NOMO-1 treated with DMSO at 0.1 percent for 48 hours (cell line): ENCODE results near the gene RNF26.

Experiments used
- DNase-seq: peaks from one replicate; lab custom pipeline; 2025; ENCODE audit not compliant: unreplicated experiment; lab: John Stamatoyannopoulos, UW

Gene RNF26

GRCh38 chr11:119315131-119316015 lies 19.0 kb upstream of the RNF26 start:
- no peak for DNase-seq

DNA sequence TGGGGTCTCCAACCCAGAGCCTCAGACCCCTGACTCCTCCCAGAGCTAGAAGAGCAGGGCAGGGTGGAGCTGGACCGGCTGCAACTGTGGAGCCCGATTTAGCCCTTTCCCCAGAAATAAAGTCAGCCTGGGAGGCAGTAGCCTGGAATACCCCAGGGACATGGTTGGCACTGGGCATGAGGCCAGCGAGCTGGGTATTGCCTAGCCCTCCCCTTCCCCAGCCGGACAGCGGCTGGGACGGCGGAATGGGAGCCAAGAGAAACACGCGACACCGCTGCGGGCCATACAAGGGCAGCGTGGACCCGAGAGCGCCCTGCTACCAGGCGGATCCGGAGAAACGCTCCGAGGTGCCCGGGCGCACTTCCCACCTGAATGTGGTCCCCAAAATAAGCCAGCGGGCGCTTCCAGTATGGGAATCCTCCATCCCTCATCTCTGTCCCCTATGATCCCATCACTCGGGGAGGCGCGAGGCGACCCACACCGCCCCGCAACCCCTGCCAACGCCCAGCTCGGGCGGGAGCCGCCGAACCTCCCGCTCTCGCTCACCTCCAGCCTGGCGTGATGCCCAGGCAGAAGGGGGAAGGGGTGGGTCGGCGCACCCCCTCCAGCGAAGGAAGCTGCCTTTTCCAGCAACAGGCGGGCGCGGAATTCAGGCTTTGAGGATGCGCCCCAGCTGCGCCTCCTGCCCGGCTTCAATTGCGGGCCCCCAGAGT lies 18.2 kb upstream of the RNF26 start:
- DNase-seq: no peak

GRCh38 chr11:119316729-119317591 lies 17.4 kb upstream of the RNF26 start, which contains the start of gene MCAM:
TSS of gene MCAM (minus strand) at chr11:119317130. CDS start at chr11:119317101, 29 bp downstream.
- DNase-seq: no peak

DNA sequence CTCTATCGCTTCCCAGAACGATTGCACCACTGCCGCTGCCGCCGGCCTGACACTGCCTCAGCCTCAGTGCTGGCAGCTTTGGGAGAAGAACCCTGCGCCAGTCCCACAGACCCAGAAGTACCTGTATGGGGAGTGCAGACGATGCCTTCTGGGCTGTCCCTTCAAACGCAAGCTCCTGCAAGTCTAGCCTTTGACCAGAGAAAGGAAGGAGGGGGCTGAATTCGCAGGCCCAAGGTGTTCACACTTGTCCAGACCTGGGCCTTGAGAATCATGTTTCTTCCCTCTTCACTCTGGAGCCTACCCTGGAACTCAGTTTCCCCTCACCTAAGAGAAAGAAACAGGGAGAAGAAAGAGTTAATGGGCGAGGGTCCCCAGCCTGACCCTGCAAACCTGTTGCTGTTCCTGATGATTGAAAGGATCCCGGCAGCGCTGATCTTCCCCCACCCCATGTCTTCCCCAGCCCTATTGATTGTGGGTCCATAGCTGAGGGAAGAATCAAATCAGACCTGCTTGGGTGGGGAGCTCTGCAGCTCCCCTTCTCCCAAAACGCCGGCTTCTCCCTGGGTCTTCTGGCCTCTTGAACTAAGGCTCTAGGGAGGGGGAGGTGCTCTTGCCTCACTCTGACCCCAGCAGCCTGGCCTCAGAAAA lies 16.6 kb upstream of the RNF26 start:
- no peak for DNase-seq

DNA sequence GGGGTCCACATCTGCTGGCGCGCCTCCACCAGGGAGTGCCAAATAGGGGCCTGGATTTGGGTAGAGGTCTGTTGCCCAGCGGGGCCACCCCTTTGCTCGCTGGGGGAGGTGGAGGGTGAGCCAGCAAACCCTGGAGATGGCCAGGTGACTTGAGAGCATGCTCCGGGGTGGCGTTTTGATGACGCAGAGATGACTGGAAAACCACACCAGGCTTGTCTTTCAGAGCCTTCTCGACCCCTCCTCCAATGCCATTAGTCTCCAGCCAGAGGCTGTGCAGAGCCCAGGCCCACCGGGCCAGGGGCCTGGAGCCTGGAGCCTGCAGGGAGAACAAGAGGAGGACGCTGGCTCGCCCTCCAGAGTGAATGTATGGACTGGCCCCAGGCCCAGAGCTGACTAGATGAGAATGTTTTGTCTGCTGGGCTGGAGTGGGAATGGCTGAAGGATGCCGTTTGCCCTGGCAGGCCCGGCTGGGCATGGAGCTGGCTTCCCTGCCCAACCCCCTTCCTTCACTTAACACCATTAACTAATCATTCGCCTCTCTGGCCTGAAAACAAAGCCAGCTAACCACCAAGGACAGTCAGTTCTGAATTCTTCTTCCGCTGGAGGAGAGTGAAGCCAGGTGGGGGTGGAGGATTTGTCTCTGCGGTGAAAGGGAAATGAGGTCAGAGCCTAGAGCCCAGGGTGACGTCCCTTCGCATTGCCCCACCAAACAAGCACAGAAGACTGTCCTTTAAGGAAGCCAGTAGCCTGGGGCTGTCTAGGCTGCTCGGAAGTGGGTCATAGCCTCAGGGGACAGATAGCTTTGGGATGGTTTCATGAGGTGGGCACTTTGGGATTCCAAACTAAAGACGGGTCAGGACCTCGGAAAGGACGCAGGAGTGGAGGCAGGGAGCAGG lies 15.8 kb upstream of the RNF26 start:
- DNase-seq: peak; percentile 83

DNA sequence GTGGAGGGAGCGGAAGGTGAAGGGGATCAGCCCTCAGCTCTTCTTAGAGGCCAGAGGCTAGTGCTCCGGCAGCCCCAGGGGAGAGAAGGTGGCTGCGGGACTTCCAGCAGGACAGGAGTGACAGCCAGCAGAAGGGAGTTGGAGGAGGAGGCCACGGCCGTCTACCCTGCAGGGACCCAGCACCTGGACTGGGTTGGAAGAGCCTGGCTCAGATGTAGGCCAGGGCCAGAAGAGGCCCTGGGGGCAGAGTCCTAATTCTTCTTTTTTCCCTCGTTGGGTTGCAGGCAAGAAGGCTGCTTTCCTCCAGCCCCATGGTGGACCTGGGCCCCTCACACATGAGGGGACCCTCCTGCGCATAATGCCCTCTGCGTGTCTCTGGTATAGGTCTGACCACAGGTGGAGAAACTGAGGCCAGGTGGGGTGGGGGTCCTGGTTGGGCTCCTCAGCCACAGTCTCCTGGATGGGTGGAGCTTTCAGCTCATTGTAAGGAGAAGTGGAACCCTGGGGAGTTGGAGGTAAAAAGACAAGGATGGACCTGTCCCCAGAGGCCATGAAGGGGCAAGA lies 15.1 kb upstream of the RNF26 start:
- DNase-seq: no peak

DNA sequence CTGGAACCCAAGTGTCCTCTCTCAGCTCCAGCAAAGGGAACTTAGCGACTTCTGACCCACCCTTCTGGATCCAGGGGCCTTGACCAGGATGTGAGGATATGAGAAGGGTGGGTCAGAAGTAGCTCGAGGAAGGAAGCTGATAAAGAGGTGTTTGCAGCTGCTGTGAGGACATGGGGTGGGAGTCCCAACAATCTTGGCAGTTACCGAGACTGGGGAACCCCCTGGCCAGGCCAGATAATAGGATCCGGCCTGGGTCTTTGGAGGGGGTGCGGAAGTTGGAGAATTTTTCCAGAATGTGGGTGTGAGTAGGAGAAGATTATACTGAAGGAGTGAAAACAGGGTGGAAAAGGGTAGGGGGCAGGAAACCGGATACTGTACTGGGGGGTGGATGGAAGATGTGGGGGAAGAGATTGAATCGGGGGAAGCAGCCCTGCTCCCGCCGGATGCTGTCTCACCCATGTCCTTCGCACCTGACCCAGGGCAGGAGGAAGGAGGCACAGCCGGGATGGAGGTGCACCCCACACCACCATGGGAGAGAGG lies 14.6 kb upstream of the RNF26 start:
- no peak for DNase-seq

GRCh38 chr11:119320240-119320775 lies 14.0 kb upstream of the RNF26 start:
- no peak for DNase-seq

- DNase-seq: peak; percentile 33
These were observed 13.4 kb upstream of the RNF26 start for GRCh38 chr11:119320776-119321524.

DNA sequence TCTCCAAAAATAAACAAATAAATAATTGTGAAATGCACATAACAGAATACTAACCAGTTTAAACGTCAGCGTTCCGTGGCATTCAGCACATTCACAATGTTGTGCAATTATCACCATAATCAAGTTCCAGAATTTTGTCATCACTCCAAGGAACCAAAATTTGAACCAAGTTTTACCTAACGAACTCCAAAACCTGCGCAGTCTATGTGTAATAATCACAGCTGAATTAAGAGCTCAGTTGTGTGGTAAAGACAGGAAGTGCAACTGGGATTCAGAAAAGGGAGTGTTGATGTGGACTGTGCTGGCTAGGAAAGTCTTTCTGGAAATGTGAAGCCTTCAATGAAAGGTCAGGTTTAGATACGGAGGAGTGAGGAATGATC lies 12.0 kb upstream of the RNF26 start:
- DNase-seq: peak; percentile 25

DNA sequence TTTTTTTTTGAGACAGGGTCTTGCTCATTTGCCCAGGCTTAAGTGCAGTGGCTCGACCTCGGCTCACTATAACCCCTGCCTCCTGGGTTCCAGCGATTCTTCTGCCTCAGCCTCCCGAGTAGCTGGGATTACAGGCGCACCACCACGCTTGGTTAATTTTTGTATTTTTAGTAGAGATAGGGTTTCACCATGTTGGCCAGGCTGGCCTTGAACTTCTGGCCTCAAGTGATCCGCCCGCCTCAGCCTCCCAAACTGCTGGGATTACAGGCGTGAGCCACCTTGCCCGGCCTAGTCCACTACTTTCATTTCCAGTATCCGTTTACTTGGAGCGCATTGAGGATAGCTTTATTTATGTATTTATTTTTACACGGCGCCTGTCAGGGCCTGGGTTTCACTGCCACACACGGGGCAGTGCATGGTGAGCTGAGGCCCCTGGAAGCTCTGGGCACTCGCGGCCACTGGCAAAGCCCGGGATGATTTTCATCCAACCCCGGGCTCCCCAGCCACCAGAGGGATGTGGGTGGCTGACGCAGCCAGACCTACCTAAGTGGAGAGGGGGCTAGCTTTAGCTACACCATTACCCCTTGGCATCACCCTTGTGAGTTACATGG lies 11.3 kb upstream of the RNF26 start:
- DNase-seq: no peak

- DNase-seq: peak; percentile 56
These were observed 10.7 kb upstream of the RNF26 start for GRCh38 chr11:119323532-119324033.

- no peak for DNase-seq
These were observed 10.1 kb upstream of the RNF26 start for GRCh38 chr11:119324189-119324588.

GRCh38 chr11:119329320-119329719 lies 5.0 kb upstream of the RNF26 start:
- no peak for DNase-seq

DNA sequence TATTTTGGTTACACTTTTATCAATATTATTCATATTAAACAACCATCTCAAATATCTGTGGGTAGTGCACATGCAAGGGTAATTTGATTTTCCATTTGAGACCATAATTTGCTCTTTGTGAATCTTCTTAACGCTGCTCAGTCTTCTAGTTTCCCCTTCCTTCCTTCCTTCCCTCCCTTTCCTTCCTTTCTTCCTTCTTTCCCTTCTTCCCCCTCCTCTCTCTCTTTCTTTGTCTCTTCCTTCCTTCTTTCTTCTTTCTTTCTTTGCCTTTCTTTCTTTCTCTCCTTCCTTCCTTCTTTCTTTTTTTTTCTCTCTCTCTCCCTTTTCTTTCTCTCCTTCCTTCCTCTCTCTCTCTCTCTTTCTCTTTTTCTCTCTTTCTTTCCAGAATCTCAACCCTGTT lies 4.1 kb upstream of the RNF26 start:
- no peak for DNase-seq

- no peak for DNase-seq
These were observed 2.1 kb upstream of the RNF26 start for GRCh38 chr11:119332111-119332765.

- no peak for DNase-seq
These were observed 846 bp downstream of the RNF26 start for GRCh38 chr11:119335091-119335654.
